ENCODE data around the gene SARS2. TPM values are rescaled to one million over a fixed set of nuclear protein-coding genes. Genes with fewer than 3 reads are reported as not detected.

The SARS2 gene
- total and polyA plus RNA-seq, 2 donors (not counting 1 experiment from before 2014, with no cell fraction given), result 7.2 to 10.4 TPM

DNA sequence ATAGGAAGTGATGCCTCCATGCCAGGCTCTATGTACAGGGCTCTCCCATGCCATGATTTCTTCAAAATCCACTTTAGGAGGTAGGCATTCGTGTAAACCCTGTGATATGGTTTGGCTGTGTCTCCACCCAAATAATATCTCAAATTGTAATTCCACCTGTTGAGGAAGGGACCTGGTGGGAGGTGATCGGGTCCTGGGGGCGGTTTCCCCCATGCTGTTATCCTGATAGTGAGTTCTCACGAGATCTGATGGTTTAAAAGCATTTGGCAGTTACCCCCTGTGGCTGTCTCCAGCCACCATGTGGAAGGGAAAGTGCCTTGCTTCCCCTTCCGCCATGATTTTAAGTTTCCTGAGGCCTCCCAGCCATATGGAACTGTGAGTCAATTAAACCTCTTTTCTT is 8.1 kb downstream of the SARS2 start:
- no peaks in the 10 kb centered on the region for H3K4me1 ChIP-seq (ENCODE audit: control insufficient read depth, extremely low read depth, insufficient read depth, low read length)
- no peak for DNase-seq (ENCODE audit: low read depth in 2 of 2)
- TF ChIP-seq EZH2 (IDR thresholded peaks at IDR 0.05; ENCODE audit: low read length, missing control alignments), result no peak
- H4K20me1 ChIP-seq (ENCODE audit: control insufficient read depth, extremely low read depth, insufficient read depth, low read length), result no peaks in the 10 kb centered on the region
- no peaks in the 10 kb centered on the region for H3K79me2 ChIP-seq (ENCODE audit: control insufficient read depth, insufficient read depth, low read length)
- H3K36me3 ChIP-seq (ENCODE audit: control insufficient read depth, insufficient read depth, low read length), result peaks cover 2% of the 10 kb centered on the region
- H3K4me2 ChIP-seq (ENCODE audit: extremely low read depth, insufficient read depth, low read length), result no peak overlapping the region
- no peak overlapping the region for H3K4me3 ChIP-seq (replicated peaks in 1 of 4; ENCODE audit: control extremely low read depth in 1 of 4, insufficient read depth in 1 of 4, low read depth in 3 of 4, low read length in 4 of 4)
- H3K27ac ChIP-seq (ENCODE audit: insufficient read depth, low read length), result no peak overlapping the region
- H3K9me3 ChIP-seq (ENCODE audit: control insufficient read depth, insufficient read depth, low read depth, low read length), result no peaks in the 10 kb centered on the region
- no peak overlapping the region for H2AFZ ChIP-seq (ENCODE audit: low read length)
- no peak overlapping the region for H3K9ac ChIP-seq (ENCODE audit: insufficient read depth, low read length)
- no peaks in the 10 kb centered on the region for H3K27me3 ChIP-seq (ENCODE audit: control insufficient read depth, insufficient read depth, low read length)

DNA sequence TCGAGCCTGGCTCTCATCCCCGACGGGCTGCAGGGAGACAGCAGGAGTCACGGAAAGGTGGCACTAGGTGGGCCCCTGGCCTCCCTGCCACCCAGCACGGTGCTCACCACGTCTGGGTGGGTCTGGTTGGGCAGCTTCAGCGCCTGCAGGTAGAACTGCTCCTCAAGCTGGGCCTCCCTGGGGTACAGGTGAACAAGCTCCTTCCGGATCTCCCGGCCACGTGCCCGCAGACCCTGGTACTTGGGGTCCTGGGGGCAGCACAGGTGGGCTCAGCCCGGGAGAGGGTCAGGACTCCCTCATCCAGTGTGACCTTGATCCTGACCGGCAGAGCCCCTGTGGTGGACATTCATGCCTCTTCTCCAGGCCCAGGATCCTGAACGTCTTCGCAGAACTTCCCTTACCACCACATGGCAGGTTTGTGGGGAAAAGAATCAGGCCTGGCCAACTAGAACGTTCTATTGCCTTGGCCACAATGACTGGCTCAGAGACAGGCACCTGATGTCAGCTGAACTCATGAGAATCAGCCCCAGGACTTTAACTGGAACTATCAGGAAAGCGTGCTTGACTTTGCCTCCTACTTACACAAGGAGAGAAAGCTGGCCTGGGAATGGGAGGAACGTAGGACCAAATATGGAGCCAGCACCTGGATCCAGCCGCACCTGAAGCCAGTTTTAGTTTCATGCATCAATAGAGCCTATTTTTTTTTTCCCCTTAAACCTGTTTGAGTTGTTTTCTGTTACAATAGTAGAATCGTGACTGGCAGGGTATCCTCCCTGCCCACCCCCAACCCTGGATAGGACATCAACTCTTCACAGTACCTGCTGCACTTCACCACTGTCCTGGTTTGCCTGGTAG is 8.9 kb downstream of the SARS2 start:
- TF ChIP-seq CTCF (conservative IDR thresholded peaks at IDR 0.05 in 1 of 2, IDR thresholded peaks at IDR 0.05 in 1 of 2; ENCODE audit: low read depth in 1 of 2, low read length in 2 of 2) (no peak), EZH2 (IDR thresholded peaks at IDR 0.05; ENCODE audit: low read length, missing control alignments) (no peak)
- Histone ChIP-seq H3K4me3 (replicated peaks in 1 of 4; ENCODE audit: control extremely low read depth in 1 of 4, insufficient read depth in 1 of 4, low read depth in 3 of 4, low read length in 4 of 4) (no peak overlapping the region), H3K36me3 (ENCODE audit: control insufficient read depth, insufficient read depth, low read length) (peaks cover 2% of the 10 kb centered on the region), H4K20me1 (ENCODE audit: control insufficient read depth, extremely low read depth, insufficient read depth, low read length) (no peaks in the 10 kb centered on the region), H3K9ac (ENCODE audit: insufficient read depth, low read length) (no peak overlapping the region), H2AFZ (ENCODE audit: low read length) (no peak overlapping the region), H3K79me2 (ENCODE audit: control insufficient read depth, insufficient read depth, low read length) (no peaks in the 10 kb centered on the region), H3K27ac (ENCODE audit: insufficient read depth, low read length) (no peak overlapping the region), H3K9me3 (ENCODE audit: control insufficient read depth, insufficient read depth, low read depth, low read length) (no peaks in the 10 kb centered on the region), H3K27me3 (ENCODE audit: control insufficient read depth, insufficient read depth, low read length) (no peaks in the 10 kb centered on the region), H3K4me2 (ENCODE audit: extremely low read depth, insufficient read depth, low read length) (no peak overlapping the region), H3K4me1 (ENCODE audit: control insufficient read depth, extremely low read depth, insufficient read depth, low read length) (no peaks in the 10 kb centered on the region)
- no peak for DNase-seq (ENCODE audit: low read depth in 2 of 2)

DNA sequence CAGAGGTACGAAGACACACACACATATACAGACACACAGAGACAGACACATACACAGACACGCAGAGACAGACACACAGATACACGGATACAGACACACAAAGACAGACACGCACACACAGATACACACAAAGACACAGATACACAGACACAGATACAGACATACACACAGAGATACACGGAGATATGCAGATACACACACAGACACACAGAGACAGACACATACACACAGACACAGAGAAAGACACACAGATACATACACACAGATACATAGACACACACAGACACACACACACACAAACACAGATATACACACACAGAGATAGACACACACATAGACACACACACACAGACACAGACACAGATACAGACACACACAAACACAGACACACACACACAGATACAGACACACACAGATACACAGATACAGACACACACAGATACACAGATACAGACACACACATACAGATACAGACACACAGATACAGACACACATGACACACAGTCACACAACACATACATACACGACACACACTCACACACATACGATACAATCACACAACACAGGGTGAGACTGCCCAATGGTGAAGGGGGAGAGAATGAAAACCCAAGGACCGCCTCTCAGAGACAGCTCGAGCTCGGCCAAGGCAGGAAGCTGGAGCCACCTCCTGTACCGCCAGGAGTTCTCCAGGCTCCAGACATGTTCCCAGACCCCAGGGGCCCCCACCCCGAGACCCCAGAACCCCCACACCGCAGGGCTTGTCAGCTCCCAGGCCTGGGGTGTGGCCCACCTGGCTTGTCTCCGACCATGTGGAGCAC is 9.8 kb downstream of the SARS2 start:
- Histone ChIP-seq H3K9ac (ENCODE audit: insufficient read depth, low read length) (no peak overlapping the region), H3K27ac (ENCODE audit: insufficient read depth, low read length) (no peak overlapping the region)

More for the DNA sequence above, 9.8 kb downstream of the SARS2 start:
- Histone ChIP-seq H3K36me3 (ENCODE audit: control insufficient read depth, insufficient read depth, low read length) (peaks cover 2% of the 10 kb centered on the region), H4K20me1 (ENCODE audit: control insufficient read depth, extremely low read depth, insufficient read depth, low read length) (no peaks in the 10 kb centered on the region), H3K4me3 (replicated peaks in 1 of 4; ENCODE audit: control extremely low read depth in 1 of 4, insufficient read depth in 1 of 4, low read depth in 3 of 4, low read length in 4 of 4) (no peak overlapping the region), H3K79me2 (ENCODE audit: control insufficient read depth, insufficient read depth, low read length) (no peaks in the 10 kb centered on the region), H3K4me1 (ENCODE audit: control insufficient read depth, extremely low read depth, insufficient read depth, low read length) (no peaks in the 10 kb centered on the region), H3K27me3 (ENCODE audit: control insufficient read depth, insufficient read depth, low read length) (no peaks in the 10 kb centered on the region), H3K9me3 (ENCODE audit: control insufficient read depth, insufficient read depth, low read depth, low read length) (no peaks in the 10 kb centered on the region), H3K4me2 (ENCODE audit: extremely low read depth, insufficient read depth, low read length) (no peak overlapping the region), H2AFZ (ENCODE audit: low read length) (no peak overlapping the region)
- TF ChIP-seq EZH2 (IDR thresholded peaks at IDR 0.05; ENCODE audit: low read length, missing control alignments), result no peak
- TF ChIP-seq CTCF (conservative IDR thresholded peaks at IDR 0.05 in 1 of 2, IDR thresholded peaks at IDR 0.05 in 1 of 2; ENCODE audit: low read depth in 1 of 2, low read length in 2 of 2), result no peak
- DNase-seq (ENCODE audit: low read depth in 2 of 2), result no peak
